ENCODE data around the gene RNF144A. TPM values are rescaled to one million over a fixed set of nuclear protein-coding genes. Genes with fewer than 3 reads are reported as not detected.
A peak's percentile ranks its signal among the peaks of the same experiment; 100 is the strongest.
"Not testable (repeated sequence)": the region's sequence is repeated elsewhere in the genome, so short reads cannot be mapped to it uniquely, and the experiment has no call there.

Gene RNF144A
- polyA plus RNA-seq, 4 donors: 1.4 to 5.0 (median 2.7) TPM

DNA sequence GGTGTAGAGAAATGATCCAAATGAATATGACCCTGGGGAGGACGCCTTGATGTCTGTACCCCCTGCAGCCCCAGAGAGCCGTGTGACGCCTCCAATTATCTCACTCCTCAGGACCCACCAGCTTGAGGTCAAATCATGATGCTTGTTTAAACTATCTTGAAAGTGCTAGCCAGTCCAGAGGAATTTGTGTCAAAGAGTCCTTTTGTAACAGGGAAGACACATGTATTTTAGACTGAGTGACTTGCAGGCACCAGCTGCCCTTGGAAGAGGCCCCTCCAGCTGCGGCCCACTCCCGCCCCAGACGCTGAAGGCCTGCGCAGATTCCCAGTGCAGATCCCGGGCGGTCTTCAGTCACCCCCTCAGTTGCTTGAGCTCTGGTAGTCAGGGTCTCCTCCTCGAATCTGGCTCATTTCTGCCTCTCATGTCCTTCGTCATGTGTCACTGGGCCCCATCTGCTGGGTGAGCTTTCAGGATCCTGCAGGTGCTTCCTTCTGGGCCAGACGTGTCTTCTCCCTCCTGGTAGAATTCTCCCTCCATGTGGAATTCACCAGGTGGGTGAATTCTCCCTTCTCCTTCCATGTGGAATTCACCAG, 77.4 kb downstream of the RNF144A start:
- Histone ChIP-seq H3K27ac (ENCODE audit: low read depth in 1 of 3, low read length in 2 of 3) (no peak overlapping the region), H3K4me3 (ENCODE audit: low read depth in 1 of 3, low read length in 3 of 3) (no peak overlapping the region), H3K27me3 (ENCODE audit: control insufficient read depth in 3 of 3, insufficient read depth in 3 of 3, low read length in 3 of 3) (no peaks in the 10 kb centered on the region), H3K36me3 (ENCODE audit: control insufficient read depth in 3 of 3, insufficient read depth in 2 of 3, low read depth in 1 of 3, low read length in 3 of 3) (no peaks in the 10 kb centered on the region), H3K9me3 (ENCODE audit: control insufficient read depth in 2 of 2, insufficient read depth in 1 of 2, low read depth in 1 of 2, low read length in 1 of 2) (no peaks in the 10 kb centered on the region), H3K4me1 (ENCODE audit: control insufficient read depth in 3 of 3, insufficient read depth in 2 of 3, low read depth in 1 of 3, low read length in 2 of 3) (no peaks in the 10 kb centered on the region)
- FAIRE-seq: no peak
- 90 to 91% (median 90%) methylated on average over 12 of the region's 12 CpGs for WGBS, 3 donors
- no peak for DNase-seq

GRCh38 chr2:6995391-6996097, 78.3 kb downstream of the RNF144A start:
- Histone ChIP-seq H3K9me3 (ENCODE audit: control insufficient read depth in 2 of 2, insufficient read depth in 1 of 2, low read depth in 1 of 2, low read length in 1 of 2) (no peaks in the 10 kb centered on the region), H3K36me3 (ENCODE audit: control insufficient read depth in 3 of 3, insufficient read depth in 2 of 3, low read depth in 1 of 3, low read length in 3 of 3) (no peaks in the 10 kb centered on the region), H3K27me3 (ENCODE audit: control insufficient read depth in 3 of 3, insufficient read depth in 3 of 3, low read length in 3 of 3) (no peaks in the 10 kb centered on the region), H3K4me1 (ENCODE audit: control insufficient read depth in 3 of 3, insufficient read depth in 2 of 3, low read depth in 1 of 3, low read length in 2 of 3) (no peaks in the 10 kb centered on the region), H3K4me3 (ENCODE audit: low read depth in 1 of 3, low read length in 3 of 3) (no peak overlapping the region), H3K27ac (ENCODE audit: low read depth in 1 of 3, low read length in 2 of 3) (no peak overlapping the region)
- 84 to 92% (median 91%) methylated on average over 11 of the region's 11 CpGs for WGBS, 3 donors
- DNase-seq: no peak
- no peak for FAIRE-seq

DNA sequence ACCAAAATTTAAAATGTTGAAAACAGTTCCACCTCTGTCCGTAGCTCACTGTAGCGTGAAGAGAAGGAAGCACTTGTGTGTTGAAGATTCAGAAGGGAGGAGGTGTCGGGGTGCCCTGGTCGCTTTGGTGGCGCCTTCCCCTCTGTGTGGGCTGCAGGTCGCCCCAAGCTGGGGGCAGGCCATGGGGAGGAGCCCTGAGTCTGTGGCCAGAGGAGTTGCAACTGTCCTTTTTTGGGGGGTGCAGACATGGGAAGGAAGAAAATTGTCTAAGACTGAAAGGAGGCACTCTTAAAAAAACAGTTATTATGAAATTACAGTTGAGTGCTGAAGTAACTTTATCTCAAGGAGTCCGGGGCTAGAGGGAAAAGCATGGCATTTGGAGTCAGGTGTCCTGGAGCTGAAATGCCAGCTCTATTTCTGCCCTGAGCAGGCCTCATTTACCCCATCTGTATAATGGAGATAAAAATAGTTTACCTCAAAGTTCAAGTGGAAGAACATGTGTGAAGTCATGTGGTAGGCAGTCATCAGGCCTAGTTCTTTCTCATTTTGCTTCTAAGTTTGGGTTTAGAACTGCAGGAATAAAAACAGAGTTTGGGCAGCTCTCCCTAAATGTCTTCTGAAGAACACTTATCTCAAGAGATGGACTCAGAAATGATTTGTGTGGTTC, 82.1 kb downstream of the RNF144A start:
- Histone ChIP-seq H3K9me3 (ENCODE audit: control insufficient read depth in 2 of 2, insufficient read depth in 1 of 2, low read depth in 1 of 2, low read length in 1 of 2) (no peaks in the 10 kb centered on the region), H3K4me1 (ENCODE audit: control insufficient read depth in 3 of 3, insufficient read depth in 2 of 3, low read depth in 1 of 3, low read length in 2 of 3) (no peaks in the 10 kb centered on the region), H3K4me3 (ENCODE audit: low read depth in 1 of 3, low read length in 3 of 3) (no peak overlapping the region), H3K27ac (ENCODE audit: low read depth in 1 of 3, low read length in 2 of 3) (no peak overlapping the region), H3K36me3 (ENCODE audit: control insufficient read depth in 3 of 3, insufficient read depth in 2 of 3, low read depth in 1 of 3, low read length in 3 of 3) (peaks cover 0 to 3% (median 2%) of the 10 kb centered on the region in 3 donors), H3K27me3 (ENCODE audit: control insufficient read depth in 3 of 3, insufficient read depth in 3 of 3, low read length in 3 of 3) (no peaks in the 10 kb centered on the region)
- FAIRE-seq (no peak), DNase-seq (no peak)
- WGBS, 3 donors: 80 to 91% (median 87%) methylated on average over 7 of the region's 7 CpGs

DNA sequence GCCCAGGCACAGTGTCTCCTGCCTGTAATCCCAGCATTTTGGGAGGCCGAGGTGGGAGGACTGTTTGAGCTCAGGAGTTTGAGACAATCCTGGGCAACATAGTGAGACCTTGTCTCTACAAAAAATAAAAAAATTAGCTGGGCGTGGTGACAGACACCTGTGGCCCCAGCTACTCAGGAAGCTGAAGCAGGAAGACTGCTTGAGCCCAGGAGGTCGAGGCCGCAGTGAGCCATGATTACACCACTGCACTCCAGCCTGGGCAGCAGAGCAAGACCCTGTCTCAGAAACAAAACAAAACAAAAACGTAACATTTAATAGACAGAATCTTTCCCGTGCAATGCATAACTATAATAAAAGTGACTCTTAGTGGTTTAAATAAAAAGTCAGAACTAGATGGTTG, 84.2 kb downstream of the RNF144A start:
- H3K4me3 ChIP-seq (ENCODE audit: low read depth in 1 of 3, low read length in 3 of 3); H3K9me3 ChIP-seq (ENCODE audit: control insufficient read depth in 2 of 2, insufficient read depth in 1 of 2, low read depth in 1 of 2, low read length in 1 of 2); H3K27ac ChIP-seq (ENCODE audit: low read depth in 1 of 3, low read length in 2 of 3); DNase-seq; H3K36me3 ChIP-seq (ENCODE audit: control insufficient read depth in 3 of 3, insufficient read depth in 2 of 3, low read depth in 1 of 3, low read length in 3 of 3); FAIRE-seq; H3K4me1 ChIP-seq (ENCODE audit: control insufficient read depth in 3 of 3, insufficient read depth in 2 of 3, low read depth in 1 of 3, low read length in 2 of 3); H3K27me3 ChIP-seq (ENCODE audit: control insufficient read depth in 3 of 3, insufficient read depth in 3 of 3, low read length in 3 of 3): not testable (repeated sequence)
- 86 to 93% (median 90%) methylated on average over 6 of the region's 6 CpGs for WGBS, 3 donors

DNA sequence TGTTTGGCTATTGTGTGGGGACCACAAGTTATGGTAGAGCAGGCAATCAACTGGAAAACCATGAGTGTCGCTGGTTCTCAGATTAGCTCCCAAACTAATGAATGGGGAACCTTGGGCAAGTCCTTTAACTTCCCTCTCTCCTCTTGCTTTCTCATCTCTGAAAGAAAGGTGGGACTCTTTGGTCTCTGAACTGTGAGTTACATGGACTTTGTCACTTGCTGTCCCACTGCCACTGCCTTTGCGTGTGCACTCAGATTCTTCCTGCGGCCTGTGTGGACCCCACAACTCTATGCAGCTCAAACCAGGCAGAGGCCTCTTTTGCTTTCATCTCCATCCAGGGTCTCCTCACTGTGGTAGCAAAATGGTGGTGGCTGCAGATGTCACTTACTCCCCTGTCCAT, 86.7 kb downstream of the RNF144A start:
- H3K27me3 ChIP-seq (ENCODE audit: control insufficient read depth in 3 of 3, insufficient read depth in 3 of 3, low read length in 3 of 3): no peaks in the 10 kb centered on the region
- H3K4me3 ChIP-seq (ENCODE audit: low read depth in 1 of 3, low read length in 3 of 3): no peak overlapping the region
- H3K9me3 ChIP-seq (ENCODE audit: control insufficient read depth in 2 of 2, insufficient read depth in 1 of 2, low read depth in 1 of 2, low read length in 1 of 2): no peaks in the 10 kb centered on the region
- H3K27ac ChIP-seq (ENCODE audit: low read depth in 1 of 3, low read length in 2 of 3): no peak overlapping the region
- H3K4me1 ChIP-seq (ENCODE audit: control insufficient read depth in 3 of 3, insufficient read depth in 2 of 3, low read depth in 1 of 3, low read length in 2 of 3): no peaks in the 10 kb centered on the region
- WGBS, 3 donors: 88 to 99% (median 90%) methylated on average over 3 of the region's 3 CpGs
- FAIRE-seq: no peak
- DNase-seq: no peak
- H3K36me3 ChIP-seq (ENCODE audit: control insufficient read depth in 3 of 3, insufficient read depth in 2 of 3, low read depth in 1 of 3, low read length in 3 of 3): peaks cover 0 to 6% (median 3%) of the 10 kb centered on the region in 3 donors

GRCh38 chr2:7004636-7005035, 87.4 kb downstream of the RNF144A start:
- H3K27me3 ChIP-seq (ENCODE audit: control insufficient read depth in 3 of 3, insufficient read depth in 3 of 3, low read length in 3 of 3): no peaks in the 10 kb centered on the region
- H3K36me3 ChIP-seq (ENCODE audit: control insufficient read depth in 3 of 3, insufficient read depth in 2 of 3, low read depth in 1 of 3, low read length in 3 of 3): peaks cover 0 to 6% (median 3%) of the 10 kb centered on the region in 3 donors

GRCh38 chr2:7007488-7007845, 90.3 kb downstream of the RNF144A start:
- Histone ChIP-seq H3K27ac (ENCODE audit: low read depth in 1 of 3, low read length in 2 of 3) (no peak overlapping the region), H3K4me1 (ENCODE audit: control insufficient read depth in 3 of 3, insufficient read depth in 2 of 3, low read depth in 1 of 3, low read length in 2 of 3) (no peaks in the 10 kb centered on the region), H3K27me3 (ENCODE audit: control insufficient read depth in 3 of 3, insufficient read depth in 3 of 3, low read length in 3 of 3) (no peaks in the 10 kb centered on the region), H3K4me3 (ENCODE audit: low read depth in 1 of 3, low read length in 3 of 3) (no peak overlapping the region), H3K9me3 (ENCODE audit: control insufficient read depth in 2 of 2, insufficient read depth in 1 of 2, low read depth in 1 of 2, low read length in 1 of 2) (no peaks in the 10 kb centered on the region), H3K36me3 (ENCODE audit: control insufficient read depth in 3 of 3, insufficient read depth in 2 of 3, low read depth in 1 of 3, low read length in 3 of 3) (peaks cover 0 to 6% (median 3%) of the 10 kb centered on the region in 3 donors)
- DNase-seq (no peak), FAIRE-seq (no peak)
- WGBS, 3 donors: 79 to 87% (median 81%) methylated on average over 9 of the region's 9 CpGs

More at GRCh38 chr2:7004636-7005035, 87.4 kb downstream of the RNF144A start:
- no peak overlapping the region for H3K4me3 ChIP-seq (ENCODE audit: low read depth in 1 of 3, low read length in 3 of 3)
- H3K4me1 ChIP-seq (ENCODE audit: control insufficient read depth in 3 of 3, insufficient read depth in 2 of 3, low read depth in 1 of 3, low read length in 2 of 3): no peaks in the 10 kb centered on the region
- 57 to 70% (median 68%) methylated on average over 4 of the region's 4 CpGs for WGBS, 3 donors
- no peak for DNase-seq
- H3K9me3 ChIP-seq (ENCODE audit: control insufficient read depth in 2 of 2, insufficient read depth in 1 of 2, low read depth in 1 of 2, low read length in 1 of 2): no peaks in the 10 kb centered on the region
- FAIRE-seq: no peak
- no peak overlapping the region for H3K27ac ChIP-seq (ENCODE audit: low read depth in 1 of 3, low read length in 2 of 3)

DNA sequence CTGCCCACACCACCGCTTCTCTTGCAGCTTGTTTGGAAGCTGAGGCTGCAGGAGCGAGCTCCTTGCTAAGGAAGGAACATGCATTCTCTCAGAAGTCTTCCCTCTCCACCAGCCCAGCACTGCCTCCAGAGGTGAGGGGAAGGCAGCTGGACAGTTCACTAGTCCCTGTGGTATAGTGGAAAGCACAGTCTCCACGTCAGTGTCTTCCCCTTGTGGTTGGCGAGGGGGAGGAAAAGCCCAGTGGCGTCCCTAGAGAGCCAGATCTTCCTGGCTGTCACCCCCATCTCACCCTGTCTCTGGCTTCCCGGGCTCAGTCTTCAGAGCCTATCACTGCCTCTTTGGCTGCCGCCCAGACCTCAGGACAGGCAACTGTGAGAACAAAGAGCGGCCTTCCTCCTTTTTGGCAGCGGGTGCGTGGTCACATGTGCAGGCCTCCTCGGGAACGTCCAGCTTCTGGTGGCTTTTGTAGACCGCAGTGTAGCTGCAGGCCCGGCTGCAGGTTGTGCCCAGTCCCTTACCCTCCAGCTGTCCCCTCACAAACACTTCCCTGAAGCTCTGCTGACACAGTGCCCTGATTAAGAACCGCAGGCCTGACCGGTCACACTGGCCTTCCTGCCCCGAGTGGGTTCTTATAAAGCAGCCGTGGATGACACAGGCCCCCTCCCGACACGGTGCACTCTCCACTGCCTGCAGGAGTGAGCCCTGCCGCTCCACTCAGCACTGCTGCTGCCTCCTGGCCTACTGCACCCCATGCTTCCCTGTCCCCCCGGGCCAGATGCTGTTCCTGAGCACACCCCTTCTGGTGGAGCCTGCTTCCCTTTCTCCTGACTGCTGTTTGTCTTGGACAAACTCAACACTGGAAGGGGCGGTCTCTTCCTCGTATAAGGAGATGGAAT, 90.9 kb downstream of the RNF144A start:
- WGBS, 3 donors: 56 to 80% (median 79%) methylated on average over 24 of the region's 24 CpGs
- no peaks in the 10 kb centered on the region for H3K4me1 ChIP-seq (ENCODE audit: control insufficient read depth in 3 of 3, insufficient read depth in 2 of 3, low read depth in 1 of 3, low read length in 2 of 3)
- FAIRE-seq (no peak), DNase-seq (peak in 1 of 2 donors; percentile 11)
- peaks cover 0 to 6% (median 3%) of the 10 kb centered on the region in 3 donors for H3K36me3 ChIP-seq (ENCODE audit: control insufficient read depth in 3 of 3, insufficient read depth in 2 of 3, low read depth in 1 of 3, low read length in 3 of 3)
- H3K27ac ChIP-seq (ENCODE audit: low read depth in 1 of 3, low read length in 2 of 3): peak overlapping the region in 1 of 3 donors; percentile 15
- H3K27me3 ChIP-seq (ENCODE audit: control insufficient read depth in 3 of 3, insufficient read depth in 3 of 3, low read length in 3 of 3): no peaks in the 10 kb centered on the region
- H3K4me3 ChIP-seq (ENCODE audit: low read depth in 1 of 3, low read length in 3 of 3): no peak overlapping the region
- H3K9me3 ChIP-seq (ENCODE audit: control insufficient read depth in 2 of 2, insufficient read depth in 1 of 2, low read depth in 1 of 2, low read length in 1 of 2): no peaks in the 10 kb centered on the region

Measured in small intestine (tissue), 7 donors.